ENCODE data around the gene ZNF470. TPM values are rescaled to one million over a fixed set of nuclear protein-coding genes. Genes with fewer than 3 reads are reported as not detected.

ZNF470 gene
- total RNA-seq, 1 donor from 2014 or later, result 5.5 TPM

- no peak for DNase-seq
Measured at GRCh38 chr19:56608274-56608964, 41.2 kb downstream of the ZNF470 start.

GRCh38 chr19:56611288-56611687, 44.0 kb downstream of the ZNF470 start:
- no peak for DNase-seq

DNA sequence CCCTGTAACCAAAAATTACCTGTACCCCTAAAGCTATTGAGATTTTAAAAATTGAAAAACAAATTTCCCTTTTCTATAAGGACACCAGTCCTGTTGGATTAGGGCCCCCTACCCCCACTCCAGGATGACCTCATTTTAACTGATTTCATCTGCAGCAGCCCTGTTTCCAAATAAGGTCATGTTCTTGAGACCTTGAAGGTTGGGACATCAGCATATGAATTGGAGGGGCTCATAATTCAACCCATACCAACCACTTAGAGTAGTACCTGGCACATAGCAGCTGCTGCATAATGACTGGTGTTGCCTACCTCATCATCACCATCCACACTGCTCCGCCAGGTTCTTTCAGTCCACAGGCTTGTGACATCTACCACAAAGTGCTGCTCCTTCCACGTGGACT, 45.5 kb downstream of the ZNF470 start:
- DNase-seq, result no peak

DNA sequence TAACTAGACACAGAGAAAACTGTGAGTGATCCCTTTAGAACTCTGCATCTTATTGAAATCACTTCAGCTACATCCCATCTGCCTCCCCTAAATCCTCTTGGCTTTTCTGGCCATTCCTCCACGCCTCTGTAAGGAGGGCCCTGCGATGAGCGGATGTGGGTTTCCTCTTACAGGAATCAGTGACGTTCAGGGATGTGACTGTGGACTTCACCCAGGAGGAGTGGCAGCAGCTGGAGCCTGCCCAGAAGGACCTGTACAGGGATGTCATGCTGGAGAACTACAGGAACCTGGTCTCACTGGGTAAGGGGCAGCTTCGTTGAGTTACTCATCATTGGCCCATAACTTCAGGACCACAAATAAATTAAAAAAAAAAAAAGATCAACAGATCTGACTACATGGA, 46.4 kb downstream of the ZNF470 start:
- DNase-seq, result no peak

DNA sequence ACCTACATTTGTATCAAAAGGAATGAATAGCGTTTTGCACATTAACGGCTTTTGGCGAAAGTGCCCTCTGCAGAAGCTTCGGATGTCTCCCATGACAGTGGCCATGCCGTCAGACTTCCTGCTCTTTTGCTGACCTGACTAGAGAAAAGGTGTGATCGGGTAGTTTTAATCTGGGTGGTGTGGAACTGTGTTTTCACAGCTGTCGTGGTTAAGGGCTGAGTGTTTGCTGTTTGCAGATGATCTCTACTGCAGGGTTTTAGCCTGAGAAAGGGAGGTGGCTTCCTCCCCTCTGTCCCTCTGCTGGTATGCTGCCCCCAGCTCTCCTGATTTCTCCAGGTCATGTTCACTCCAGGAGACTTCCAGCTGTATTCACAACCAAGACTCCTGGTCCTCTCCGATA, 50.3 kb downstream of the ZNF470 start:
- no peak for DNase-seq

GRCh38 chr19:56619121-56619520, 51.9 kb downstream of the ZNF470 start:
- DNase-seq, result no peak

GRCh38 chr19:56622374-56622773, 55.1 kb downstream of the ZNF470 start:
- DNase-seq, result no peak

- no peak for DNase-seq
Measured at GRCh38 chr19:56623006-56623405, 55.7 kb downstream of the ZNF470 start.

GRCh38 chr19:56625708-56626107, 58.4 kb downstream of the ZNF470 start:
- DNase-seq, result no peak

DNA sequence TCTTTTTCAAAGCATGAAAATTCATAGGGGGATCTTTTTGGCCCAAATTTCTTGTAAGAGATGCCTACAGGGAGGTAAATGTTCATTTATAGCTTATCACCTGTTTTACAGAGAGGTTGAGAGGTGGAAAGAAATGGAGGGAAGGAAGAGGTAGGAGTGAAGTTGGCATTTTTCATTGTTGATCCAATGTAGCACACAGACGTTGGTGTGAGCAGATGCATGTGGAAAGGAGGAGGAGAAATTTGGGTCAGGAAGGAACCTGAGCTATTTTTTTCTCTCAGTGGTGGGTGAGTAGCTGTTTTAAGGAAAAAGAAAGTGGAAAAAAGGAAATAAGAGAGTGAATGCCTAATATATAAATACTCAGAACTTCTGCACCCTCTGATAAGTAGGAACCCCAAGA, 65.8 kb downstream of the ZNF470 start:
- no peak for DNase-seq

DNA sequence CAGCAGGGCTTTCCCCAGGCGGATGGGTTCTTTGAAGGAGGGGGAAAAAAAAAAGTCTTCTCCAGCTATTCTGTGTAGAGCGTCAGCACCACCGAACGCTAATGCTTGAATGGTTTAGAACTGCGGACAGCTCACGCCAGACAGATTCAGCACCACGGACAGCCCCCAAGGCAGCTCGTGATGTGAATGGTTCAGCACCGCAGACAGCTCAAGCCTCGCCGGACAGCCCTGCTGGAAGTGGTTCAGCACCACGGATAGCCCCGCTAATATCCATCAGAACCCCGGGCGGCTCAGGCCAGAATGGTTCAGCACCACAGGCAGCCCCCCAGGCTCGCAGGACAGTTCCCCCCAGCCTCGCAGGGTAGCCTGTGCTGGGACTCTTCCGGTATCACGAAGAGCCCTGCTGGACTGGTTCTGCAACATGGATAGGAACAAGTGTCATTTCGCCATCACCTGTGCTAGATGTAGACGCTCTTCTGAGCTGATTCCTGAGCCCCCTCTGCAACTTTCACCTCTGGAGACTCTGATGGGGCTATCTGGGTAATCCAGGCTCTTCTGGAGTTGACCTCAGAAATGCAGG, 70.8 kb downstream of the ZNF470 start:
- peak; percentile 96 for DNase-seq

Other genes with a start within 250 kb of the ZNF470 start
- 3.4 TPM for gene ZNF582, start 173.9 kb upstream of the ZNF470 start, total RNA-seq
- 8.1 TPM for gene ZNF583, start 163.1 kb upstream of the ZNF470 start, total RNA-seq
- 9.6 TPM for gene ZNF667, start 90.1 kb upstream of the ZNF470 start, total RNA-seq
- 8.6 TPM for gene ZNF471, start 59.6 kb upstream of the ZNF470 start, total RNA-seq
- gene ZFP28, start 28.5 kb upstream of the ZNF470 start, total RNA-seq, result 19.9 TPM
- 10.5 TPM for gene ZNF71, start 27.8 kb downstream of the ZNF470 start, total RNA-seq
- gene SMIM17, start 75.7 kb downstream of the ZNF470 start, total RNA-seq, result 0.31 TPM
- gene ZNF835, start 104.3 kb downstream of the ZNF470 start, total RNA-seq, result 5.0 TPM

Data from tongue (tissue), 2 donors.